ENCODE results near the gene TSBP1. TPM values are rescaled to one million over a fixed set of nuclear protein-coding genes. Genes with fewer than 3 reads are reported as not detected.
"Not testable (repeated sequence)": the region's sequence is repeated elsewhere in the genome, so short reads cannot be mapped to it uniquely, and the experiment has no call there.

TSBP1 gene
- total RNA-seq, 1 donor from 2014 or later = not detected

DNA sequence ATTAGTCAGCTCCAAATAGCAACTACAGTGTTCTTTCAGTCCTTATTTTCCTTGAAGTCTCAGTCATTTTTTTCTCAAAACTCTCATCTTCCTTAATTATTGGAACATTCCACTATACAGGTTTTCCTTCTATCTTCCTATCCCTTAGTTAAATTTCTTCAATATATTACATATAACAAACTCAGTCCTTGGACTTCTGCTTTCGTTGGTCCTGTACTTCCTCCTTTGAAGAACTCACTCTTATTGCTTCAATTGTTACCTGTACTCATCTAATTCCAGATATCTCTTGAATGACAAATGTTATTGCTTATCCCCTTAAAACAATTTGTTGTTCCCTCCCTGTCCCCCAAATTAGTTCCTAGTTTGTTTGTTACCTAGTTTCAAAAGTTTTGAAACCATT, 80.2 kb downstream of the TSBP1 start:
- intact Hi-C loops (cut with micrococcal nuclease) = no loop called here

DNA sequence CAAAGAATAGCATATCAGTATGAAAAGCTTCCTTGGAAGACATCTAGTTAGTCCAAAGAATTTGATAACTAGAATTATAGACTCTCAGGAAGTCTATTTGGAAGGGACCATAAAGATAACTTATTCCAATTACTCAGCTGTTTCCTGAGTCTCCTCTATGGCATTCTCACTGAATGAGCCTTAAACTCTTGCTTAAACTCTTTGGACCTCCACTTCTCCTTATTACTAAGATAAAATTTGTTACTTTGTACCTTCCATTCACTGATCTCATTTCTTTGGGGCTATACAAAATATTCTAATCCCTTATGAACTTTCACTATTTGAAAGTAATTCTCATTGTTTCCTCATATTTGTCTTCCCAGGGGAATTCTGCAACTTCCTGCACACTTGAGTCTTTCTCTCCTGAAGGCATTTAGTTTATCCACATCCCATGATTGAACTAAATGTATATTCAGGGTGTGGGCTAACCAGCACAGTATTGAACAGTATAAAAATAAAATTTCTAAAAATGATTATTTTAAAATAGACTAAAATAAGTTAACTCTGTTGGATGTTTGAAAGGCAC, 80.7 kb downstream of the TSBP1 start:
- intact Hi-C loops (cut with micrococcal nuclease) = no loop called here

DNA sequence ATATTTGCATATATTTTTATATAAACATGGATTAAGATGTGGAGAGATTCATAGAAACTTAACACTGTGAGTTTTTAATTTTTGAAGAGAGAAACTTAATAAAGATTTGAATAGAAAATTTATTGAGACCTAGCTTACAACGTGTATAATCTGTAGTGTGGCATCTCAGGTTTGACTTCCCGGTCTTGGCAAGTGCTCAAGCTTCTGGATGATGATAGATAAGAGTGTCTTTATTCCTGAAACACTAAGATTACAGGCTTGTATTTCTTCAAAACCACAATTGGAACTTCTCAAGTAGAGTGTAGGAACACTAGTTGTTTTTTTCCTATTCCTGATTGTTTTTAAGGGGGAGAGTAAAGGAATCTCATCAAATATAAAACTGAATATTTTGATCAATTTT, 83.3 kb downstream of the TSBP1 start:
- intact Hi-C loops (cut with micrococcal nuclease) = no loop called here

DNA sequence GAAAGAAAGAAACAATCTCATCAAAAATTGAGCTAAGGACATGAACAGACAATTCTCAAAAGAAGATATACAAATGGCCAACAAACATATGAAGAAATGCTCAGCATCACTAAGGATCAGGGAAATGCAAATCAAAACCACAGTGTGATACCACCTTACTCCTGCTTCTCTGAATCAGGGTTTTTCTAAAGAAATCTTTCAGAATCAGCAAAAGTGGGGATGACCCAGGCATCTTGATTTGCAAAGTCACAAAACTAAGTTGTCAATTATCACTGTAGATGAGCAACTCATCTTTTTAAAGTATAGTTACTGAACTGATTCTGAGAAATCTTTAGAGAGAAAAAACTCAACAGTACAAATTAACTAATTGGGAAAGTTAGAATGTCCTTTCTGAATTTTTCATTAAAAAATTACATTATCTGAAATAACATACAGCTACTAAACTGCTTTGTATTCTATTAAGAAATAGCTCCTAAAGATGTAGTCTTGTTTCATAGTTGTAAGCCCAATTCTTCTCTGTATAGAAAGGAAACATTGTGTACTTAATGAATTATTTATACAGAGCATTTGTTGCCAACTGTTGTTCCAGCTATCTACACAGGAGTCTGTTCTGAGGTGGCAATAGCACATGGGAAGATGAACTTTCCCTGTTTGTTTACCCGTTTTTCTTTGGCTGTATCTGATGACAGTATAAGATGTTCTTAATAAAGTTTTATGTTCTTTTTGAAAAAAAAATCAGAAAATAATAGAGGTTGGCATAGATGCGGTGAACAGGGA, 97.7 kb downstream of the TSBP1 start:
- intact Hi-C loops (cut with micrococcal nuclease) = not testable (repeated sequence)

DNA sequence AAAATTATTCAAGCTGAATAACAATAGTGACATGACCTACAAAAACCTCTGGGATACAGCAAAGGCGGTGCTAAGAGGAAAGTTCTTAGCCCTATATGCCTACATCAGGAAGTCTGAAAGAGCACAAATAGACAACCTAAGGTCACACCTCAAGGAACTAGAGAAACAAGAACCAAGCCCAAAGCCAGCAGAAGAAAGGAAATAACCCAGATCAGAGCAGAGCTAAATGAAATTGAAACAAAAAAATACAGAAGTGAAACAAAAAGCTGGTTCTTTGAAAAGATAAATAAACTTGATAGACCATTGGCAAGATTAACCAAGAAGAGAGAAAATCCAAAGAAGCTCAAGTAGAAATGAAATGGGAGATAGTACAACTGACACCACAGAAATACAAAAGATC, 100.3 kb downstream of the TSBP1 start:
- intact Hi-C loops (cut with micrococcal nuclease) = no loop called here

DNA sequence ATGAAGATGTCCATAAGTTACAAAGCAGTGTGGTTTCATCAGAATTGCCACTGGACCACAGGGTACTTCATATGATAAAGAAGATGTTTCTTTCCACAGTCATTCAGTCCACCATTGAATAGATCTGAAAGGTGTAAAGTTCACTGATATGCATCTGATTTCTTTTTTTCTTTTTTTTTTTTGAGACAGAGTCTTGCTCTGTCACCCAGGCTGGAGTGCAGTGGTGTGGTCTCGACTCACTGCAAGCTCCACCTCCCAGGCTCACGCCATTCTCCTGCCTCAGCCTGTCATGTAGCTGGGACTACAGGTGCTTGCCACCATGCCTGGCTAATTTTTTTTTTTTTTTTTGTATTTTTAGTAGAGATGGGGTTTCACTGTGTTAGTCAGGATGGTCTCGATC, 103.2 kb downstream of the TSBP1 start:
- intact Hi-C loops (cut with micrococcal nuclease) = not testable (repeated sequence)

DNA sequence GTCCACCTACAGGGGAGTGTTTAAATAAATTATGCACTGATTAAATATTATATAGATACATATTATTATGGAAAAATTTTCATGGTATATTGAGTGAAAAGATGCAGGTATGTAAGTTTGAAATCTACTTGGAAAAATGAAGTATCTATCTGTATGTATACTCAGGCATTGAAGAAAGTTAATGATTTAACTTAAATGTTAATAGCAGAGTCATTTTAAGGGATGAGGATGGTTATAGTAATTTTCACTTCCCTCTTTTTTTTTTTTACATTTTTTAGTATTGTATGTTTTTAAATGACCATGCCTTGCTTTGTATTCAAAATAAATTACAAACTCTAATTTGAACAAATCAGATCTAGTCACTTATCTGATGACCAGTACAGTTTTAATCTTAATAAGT, 104.7 kb downstream of the TSBP1 start:
- intact Hi-C loops (cut with micrococcal nuclease) = no loop called here

DNA sequence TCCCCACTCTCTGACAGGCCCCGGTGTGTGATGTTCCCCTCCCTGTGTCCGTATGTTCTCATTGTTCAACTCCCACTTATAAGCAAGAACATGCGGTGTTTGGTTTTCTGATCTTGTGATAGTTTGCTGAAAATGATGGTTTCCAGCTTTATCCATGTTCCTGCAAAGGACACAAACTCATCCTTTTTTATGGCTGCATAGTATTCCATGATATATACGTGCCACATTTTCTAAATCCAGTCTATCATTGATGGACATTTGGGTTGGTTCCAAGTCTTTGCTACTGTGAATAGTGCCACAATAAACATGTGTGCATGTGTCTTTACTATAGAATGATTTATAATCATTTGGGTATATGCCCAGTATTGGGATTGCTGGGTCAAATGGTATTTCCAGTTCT, 114.4 kb downstream of the TSBP1 start:
- intact Hi-C loops (cut with micrococcal nuclease) = not testable (repeated sequence)

DNA sequence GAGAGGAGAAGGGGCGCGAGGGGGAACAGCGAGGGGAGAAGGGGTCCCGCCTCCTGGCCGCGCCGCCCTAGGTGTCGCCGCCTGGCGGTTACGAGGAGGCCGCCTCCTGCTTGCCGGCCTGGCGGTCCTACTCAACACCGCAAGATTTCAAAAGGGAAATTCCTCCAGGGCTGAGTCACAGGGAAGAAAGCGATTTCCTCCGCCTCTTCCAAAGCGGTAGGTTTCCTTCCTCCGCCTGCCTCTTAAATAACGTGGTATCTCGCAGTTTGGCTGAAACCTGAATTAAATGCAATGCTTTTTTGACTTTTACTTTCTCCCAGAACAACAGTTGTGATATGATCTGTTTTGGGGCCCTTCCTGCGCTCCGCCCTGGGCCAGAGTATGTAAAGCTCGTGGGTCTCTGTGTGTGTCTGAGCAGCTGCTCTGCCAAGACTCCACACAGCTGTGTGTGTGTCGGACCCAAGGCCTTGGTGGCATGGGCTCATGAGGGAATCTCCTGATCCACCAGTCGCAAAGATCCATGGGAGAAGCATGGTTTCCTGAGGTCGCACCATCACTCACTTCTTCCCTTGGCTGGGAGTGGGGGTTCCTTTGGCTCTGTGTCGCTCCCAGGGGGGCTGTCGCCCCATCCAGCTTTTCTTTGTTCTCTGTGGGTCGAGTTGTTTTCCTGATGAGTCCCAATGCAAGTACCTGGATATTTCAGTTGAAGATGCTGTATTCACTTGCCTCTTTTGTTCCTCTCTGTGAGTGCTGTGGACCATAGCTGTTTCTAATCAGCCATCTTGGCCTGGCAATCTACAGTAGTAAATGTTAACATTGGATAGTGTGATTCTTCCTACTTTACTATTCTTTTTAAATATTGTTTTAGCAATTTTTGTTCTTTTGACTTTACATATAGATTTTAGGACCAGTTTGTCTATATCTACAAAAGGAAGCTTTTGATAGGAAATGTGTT, 116.2 kb downstream of the TSBP1 start:
- intact Hi-C loops (cut with micrococcal nuclease) = no loop called here

DNA sequence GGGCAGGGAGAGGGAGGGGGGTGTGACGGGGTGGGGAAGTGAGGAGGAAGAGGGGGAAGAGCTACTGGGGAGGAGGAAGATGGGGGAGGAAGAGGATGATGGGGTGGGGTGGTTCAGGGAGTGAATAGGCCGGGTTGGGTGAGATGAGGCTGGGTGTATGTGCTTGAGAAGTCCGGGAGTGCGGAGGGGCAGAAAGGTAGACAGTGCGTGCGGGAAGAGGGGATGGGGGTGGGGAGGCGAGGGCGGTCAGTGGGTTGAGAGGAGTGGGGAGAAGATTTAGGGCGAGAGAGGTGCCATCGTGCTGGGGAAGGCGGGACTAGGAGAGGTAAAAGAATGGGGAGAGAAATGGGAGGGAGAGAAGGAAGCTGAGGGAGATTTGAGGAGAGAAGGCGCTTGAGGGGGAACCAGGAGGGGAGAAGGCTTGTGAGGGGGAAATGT, 116.9 kb downstream of the TSBP1 start:
- intact Hi-C loops (cut with micrococcal nuclease) = no loop called here

DNA sequence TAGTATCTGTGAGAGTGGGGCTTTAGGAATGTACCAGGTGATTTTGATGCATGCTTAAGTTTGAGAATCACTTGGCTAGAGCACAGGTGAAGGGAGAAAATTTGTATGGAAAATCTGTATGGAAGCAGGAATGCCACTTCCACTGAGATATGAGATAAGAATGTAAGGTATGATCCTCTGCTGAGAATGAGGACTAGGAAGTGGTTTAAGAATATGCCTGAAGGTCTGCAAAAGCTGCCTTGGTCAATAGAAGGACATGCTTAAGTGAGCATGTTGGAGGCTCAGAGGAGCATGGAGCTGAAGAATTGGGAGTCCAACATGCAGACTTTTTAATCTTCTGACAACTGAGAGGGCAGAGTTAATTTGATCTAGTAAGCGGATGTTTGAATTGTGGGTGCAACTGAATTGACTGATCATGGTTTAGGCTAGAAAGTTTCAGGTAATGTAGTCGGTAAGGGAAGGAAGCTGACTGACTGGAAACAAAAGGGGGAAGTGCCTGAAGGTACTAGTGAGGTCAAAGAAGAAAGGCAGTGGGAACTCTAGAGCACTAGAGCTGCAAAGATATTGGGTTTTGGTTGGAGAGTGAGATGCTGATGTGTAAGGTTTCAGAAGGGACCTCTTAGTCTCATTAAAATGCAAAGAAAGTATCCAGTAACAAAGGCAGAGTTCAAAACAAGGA, 119.2 kb downstream of the TSBP1 start:
- intact Hi-C loops (cut with micrococcal nuclease) = no loop called here

DNA sequence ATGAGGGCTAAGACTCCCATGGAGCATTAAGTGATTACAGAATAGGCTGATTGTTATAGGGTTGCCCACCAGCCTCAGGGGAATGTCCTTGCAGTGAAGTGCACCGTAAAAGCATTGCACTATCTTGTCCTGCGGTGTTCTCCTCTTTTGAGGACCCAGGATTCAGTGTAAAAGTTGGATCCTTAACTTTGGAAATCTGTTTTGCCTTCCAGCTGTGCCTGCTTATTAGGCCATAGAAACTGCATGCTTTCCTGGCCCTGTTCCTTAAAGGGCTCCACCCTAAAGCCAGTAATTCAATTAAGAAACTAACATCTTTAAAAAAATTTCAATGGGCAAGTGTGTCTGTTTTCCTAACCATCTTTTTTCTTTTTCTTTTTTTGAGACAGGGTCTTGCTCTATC, 122.4 kb downstream of the TSBP1 start:
- intact Hi-C loops (cut with micrococcal nuclease) = loop anchor here (5.0 to 10.0 kb wide), 2 partner anchors 166 to 548 kb away; no protein-coding TSS in a partner anchor

DNA sequence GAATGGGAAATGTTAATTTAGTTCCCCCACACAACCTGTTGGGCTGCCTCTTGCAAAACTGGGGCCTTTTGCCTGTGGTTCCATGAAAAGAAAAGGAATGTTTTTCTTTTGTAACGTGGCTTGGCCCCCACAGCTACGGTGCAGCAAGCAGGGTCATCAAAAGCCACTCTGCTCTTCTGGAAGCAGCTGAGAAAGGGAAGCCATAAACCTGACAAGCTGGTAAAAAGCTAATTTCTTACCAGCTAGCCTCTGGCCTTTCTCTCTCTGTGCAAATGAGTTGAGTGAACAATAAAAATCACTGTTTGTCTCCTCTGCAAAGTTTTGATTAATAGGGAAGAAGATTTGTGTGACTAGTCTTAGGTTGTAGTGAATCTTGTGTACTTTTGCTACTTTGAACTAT, 124.3 kb downstream of the TSBP1 start:
- intact Hi-C loops (cut with micrococcal nuclease) = loop anchor here (5.0 to 10.0 kb wide), 2 partner anchors 167 to 550 kb away; no protein-coding TSS in a partner anchor

DNA sequence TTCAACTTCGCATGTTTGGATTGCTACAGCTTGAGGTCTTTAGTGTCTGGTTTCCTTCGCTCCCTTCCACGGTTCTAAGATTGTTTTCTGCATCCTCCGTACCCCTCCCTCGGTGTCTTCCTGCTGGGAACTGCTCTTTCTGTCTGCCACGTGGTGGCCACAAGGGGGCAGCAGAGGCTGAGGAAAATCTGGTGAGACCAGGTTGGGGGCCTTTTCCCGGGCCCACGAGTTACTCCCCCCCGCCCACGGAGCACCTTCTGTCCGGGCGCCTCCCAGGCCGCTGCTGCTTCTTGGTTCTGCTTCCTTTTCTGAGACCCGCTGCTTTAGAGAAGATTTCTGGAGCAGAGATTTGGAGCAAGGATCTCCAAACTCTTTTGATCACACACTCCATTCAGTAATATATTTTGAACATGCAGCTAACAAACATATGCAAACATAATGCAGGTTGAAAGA, 126.7 kb downstream of the TSBP1 start:
- intact Hi-C loops (cut with micrococcal nuclease) = loop anchor here (5.0 to 10.0 kb wide), 2 partner anchors 170 to 552 kb away; no protein-coding TSS in a partner anchor

DNA sequence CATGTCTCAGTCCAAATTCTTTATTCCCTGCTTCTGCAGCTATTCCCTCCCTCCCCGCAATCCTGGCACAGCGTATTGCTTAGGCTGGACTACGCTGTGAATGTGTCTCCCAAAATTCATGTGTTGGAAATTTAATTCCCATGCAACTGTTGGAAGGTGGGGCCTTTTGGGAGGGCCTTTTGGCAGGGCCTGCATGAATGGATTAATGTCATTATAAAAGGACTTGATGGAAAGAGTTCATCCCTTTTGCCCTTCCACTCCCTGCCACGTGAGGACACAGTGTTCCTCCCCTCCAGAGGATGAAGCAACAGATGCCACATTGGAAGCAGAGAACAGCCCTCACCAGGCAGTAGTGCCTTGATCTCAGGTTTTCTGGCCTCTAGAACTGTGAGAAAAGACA, 127.4 kb downstream of the TSBP1 start:
- intact Hi-C loops (cut with micrococcal nuclease) = loop anchor here (10.0 kb wide), 1 partner anchor 171 kb away; no protein-coding TSS in a partner anchor

Other genes with a start within 250 kb of the TSBP1 start
- gene ATF6B, start 243.7 kb downstream of the TSBP1 start, total RNA-seq = 121 and 125 TPM in 2 replicates
- 4.6 and 5.4 TPM in 2 replicates for gene FKBPL, start 241.6 kb downstream of the TSBP1 start, total RNA-seq
- gene PRRT1, start 220.0 kb downstream of the TSBP1 start, total RNA-seq = not detected in 2 replicates
- 9.0 and 10.7 TPM in 2 replicates for gene PPT2, start 217.8 kb downstream of the TSBP1 start, total RNA-seq
- gene EGFL8, start 207.3 kb downstream of the TSBP1 start, total RNA-seq = 7.0 and 8.7 TPM in 2 replicates
- 40.8 and 41.6 TPM in 2 replicates for gene AGPAT1, start 195.8 kb downstream of the TSBP1 start, total RNA-seq
- 41.1 and 42.9 TPM in 2 replicates for gene RNF5, start 193.5 kb downstream of the TSBP1 start, total RNA-seq
- 30.6 and 31.6 TPM in 2 replicates for gene AGER, start 187.7 kb downstream of the TSBP1 start, total RNA-seq
- gene PBX2, start 181.7 kb downstream of the TSBP1 start, total RNA-seq = 82.6 and 84.4 TPM in 2 replicates
- gene GPSM3, start 179.3 kb downstream of the TSBP1 start, total RNA-seq = 245 and 258 TPM in 2 replicates
- gene NOTCH4, start 147.8 kb downstream of the TSBP1 start, total RNA-seq = 0.16 and 0.18 TPM in 2 replicates
- gene BTNL2, start 35.3 kb upstream of the TSBP1 start, total RNA-seq = not detected in 2 replicates
- gene HLA-DRA, start 68.0 kb upstream of the TSBP1 start, total RNA-seq = 81.8 and 88.4 TPM in 2 replicates
- 43.3 and 43.7 TPM in 2 replicates for gene HLA-DRB5, start 158.4 kb upstream of the TSBP1 start, total RNA-seq
- gene HLA-DRB1, start 217.9 kb upstream of the TSBP1 start, total RNA-seq = 69.9 and 74.8 TPM in 2 replicates

Data from T-helper 2 cell treated with Interferon-gamma antibody and Interleukin-4, amounts not matched to agents 100 ng/mL and 5 ng/mL, for 36 hours (primary cell).